ENCODE results near the gene VPS54.
"Not testable (repeated sequence)": the region's sequence is repeated elsewhere in the genome, so short reads cannot be mapped to it uniquely, and the experiment has no call there.

The VPS54 gene

GRCh38 chr2:63850649-63851048, 168.6 kb downstream of the VPS54 start:
- DNase-seq (ENCODE audit: extremely low read depth, insufficient read length), result no peak
- Histone ChIP-seq H3K27me3 (replicated peaks; ENCODE audit: control insufficient read depth, insufficient read depth, low read length) (no peaks in the 10 kb centered on the region), H3K4me3 (replicated peaks; ENCODE audit: low read depth, low read length) (no peak overlapping the region), H3K36me3 (ENCODE audit: control insufficient read depth, insufficient read depth, low read length) (no peaks in the 10 kb centered on the region; the same call in 1 of the 2 replicates)
- no peak for TF ChIP-seq CTCF (IDR thresholded peaks at IDR 0.05; ENCODE audit: insufficient read depth, low read length, poor library complexity, severe bottlenecking)

- TF ChIP-seq CTCF (IDR thresholded peaks at IDR 0.05; ENCODE audit: insufficient read depth, low read length, poor library complexity, severe bottlenecking), result no peak
- Histone ChIP-seq H3K36me3 (ENCODE audit: control insufficient read depth, insufficient read depth, low read length) (no peaks in the 10 kb centered on the region; the same call in 1 of the 2 replicates), H3K4me3 (replicated peaks; ENCODE audit: low read depth, low read length) (no peak overlapping the region), H3K27me3 (replicated peaks; ENCODE audit: control insufficient read depth, insufficient read depth, low read length) (no peaks in the 10 kb centered on the region)
- DNase-seq (ENCODE audit: extremely low read depth, insufficient read length), result no peak
Measured at GRCh38 chr2:63850204-63850571, 169.0 kb downstream of the VPS54 start.

GRCh38 chr2:63849381-63850203, 169.6 kb downstream of the VPS54 start:
- no peak for TF ChIP-seq CTCF (IDR thresholded peaks at IDR 0.05; ENCODE audit: insufficient read depth, low read length, poor library complexity, severe bottlenecking)
- Histone ChIP-seq H3K27me3 (replicated peaks; ENCODE audit: control insufficient read depth, insufficient read depth, low read length) (no peaks in the 10 kb centered on the region), H3K36me3 (ENCODE audit: control insufficient read depth, insufficient read depth, low read length) (no peaks in the 10 kb centered on the region; the same call in 1 of the 2 replicates), H3K4me3 (replicated peaks; ENCODE audit: low read depth, low read length) (no peak overlapping the region)
- DNase-seq (ENCODE audit: extremely low read depth, insufficient read length), result no peak

- H3K36me3 ChIP-seq (ENCODE audit: control insufficient read depth, insufficient read depth, low read length); H3K4me3 ChIP-seq (replicated peaks; ENCODE audit: low read depth, low read length); DNase-seq (ENCODE audit: extremely low read depth, insufficient read length); H3K27me3 ChIP-seq (replicated peaks; ENCODE audit: control insufficient read depth, insufficient read depth, low read length): not testable (repeated sequence)
Measured at GRCh38 chr2:63847571-63847970, 171.7 kb downstream of the VPS54 start.

GRCh38 chr2:63846487-63846886, 172.7 kb downstream of the VPS54 start:
- H3K36me3 ChIP-seq (ENCODE audit: control insufficient read depth, insufficient read depth, low read length), result no peaks in the 10 kb centered on the region
- no peak overlapping the region for H3K4me3 ChIP-seq (replicated peaks; ENCODE audit: low read depth, low read length)
- no peak for TF ChIP-seq CTCF (IDR thresholded peaks at IDR 0.05; ENCODE audit: insufficient read depth, low read length, poor library complexity, severe bottlenecking)
- DNase-seq (ENCODE audit: extremely low read depth, insufficient read length), result no peak
- no peaks in the 10 kb centered on the region for H3K27me3 ChIP-seq (replicated peaks; ENCODE audit: control insufficient read depth, insufficient read depth, low read length)

- no peak for DNase-seq (ENCODE audit: extremely low read depth, insufficient read length)
- no peaks in the 10 kb centered on the region for H3K27me3 ChIP-seq (replicated peaks; ENCODE audit: control insufficient read depth, insufficient read depth, low read length)
- H3K4me3 ChIP-seq (replicated peaks; ENCODE audit: low read depth, low read length), result no peak overlapping the region
- H3K36me3 ChIP-seq (ENCODE audit: control insufficient read depth, insufficient read depth, low read length), result no peaks in the 10 kb centered on the region
- TF ChIP-seq CTCF (IDR thresholded peaks at IDR 0.05; ENCODE audit: insufficient read depth, low read length, poor library complexity, severe bottlenecking), result no peak
Measured at GRCh38 chr2:63845866-63846265, 173.4 kb downstream of the VPS54 start.
